Thyroid gland (tissue), 4 donors: Measurements from ENCODE around the gene ABCC3.

ENCODE experiments used
- POLR2A ChIP-seq, 2 donors: fragments of 450-650 bp; IDR thresholded peaks; one replicate each; pipeline ENCODE4 v1.6.1; 2017; ENCODE audit warnings: antibody characterized with exemption in 2 of 2, mild to moderate bottlenecking in 2 of 2, moderate library complexity in 1 of 2
- TF ChIP-seq, protein P1 (sequence below), 6 experiments: fragments of 200-600 bp in 3 of 6; fragments of 450-650 bp in 3 of 6; sonication (generic) in 3 of 6; IDR thresholded peaks; one replicate each; pipeline ENCODE4 v1.5.1; 2016 to 2019; ENCODE audit warnings: antibody characterized with exemption in 6 of 6, mild to moderate bottlenecking in 2 of 6, inconsistent platforms in 1 of 6, moderate library complexity in 1 of 6

DNA sequence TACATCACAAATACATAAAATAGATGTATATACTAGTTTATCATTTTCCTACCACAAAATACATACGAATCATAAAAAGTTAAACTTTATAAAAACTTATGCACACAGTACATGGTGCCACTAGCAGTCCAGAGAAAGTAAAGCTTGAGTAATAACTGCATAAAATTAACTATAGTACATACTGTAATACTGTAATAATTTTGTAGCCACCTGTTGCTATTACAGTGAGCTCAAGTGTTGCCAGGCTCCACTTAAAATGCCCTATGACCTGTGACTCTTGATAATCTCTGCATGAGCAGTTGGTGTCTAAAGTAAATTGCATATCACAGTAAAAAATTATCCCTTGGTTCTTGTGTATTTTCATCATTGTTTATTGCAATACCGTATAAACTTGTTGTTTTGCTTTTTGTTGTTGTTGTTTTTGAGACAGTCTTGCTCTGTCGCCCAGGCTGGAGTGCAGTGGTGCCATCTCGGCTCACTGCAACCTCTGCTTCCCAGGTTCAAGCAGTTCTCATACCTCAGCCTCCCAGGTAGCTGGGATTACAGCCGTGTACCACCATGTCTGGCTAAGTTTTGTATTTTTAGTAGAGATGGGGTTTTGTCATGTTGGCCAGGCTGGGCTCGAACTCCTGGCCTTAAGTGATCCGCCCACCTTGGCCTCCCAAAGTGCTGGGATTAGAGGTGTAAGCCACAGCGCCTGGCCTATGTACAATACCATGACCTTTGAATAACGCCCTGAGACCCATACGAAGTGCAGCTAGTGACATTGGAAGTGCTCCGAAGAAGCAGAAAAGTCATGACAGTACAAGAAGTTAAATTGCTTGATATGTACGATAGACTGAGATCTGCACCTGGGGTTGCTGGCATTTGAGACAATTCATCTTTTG, 91.3 kb downstream of the ABCC3 start:
- TF ChIP-seq, protein P1, sequence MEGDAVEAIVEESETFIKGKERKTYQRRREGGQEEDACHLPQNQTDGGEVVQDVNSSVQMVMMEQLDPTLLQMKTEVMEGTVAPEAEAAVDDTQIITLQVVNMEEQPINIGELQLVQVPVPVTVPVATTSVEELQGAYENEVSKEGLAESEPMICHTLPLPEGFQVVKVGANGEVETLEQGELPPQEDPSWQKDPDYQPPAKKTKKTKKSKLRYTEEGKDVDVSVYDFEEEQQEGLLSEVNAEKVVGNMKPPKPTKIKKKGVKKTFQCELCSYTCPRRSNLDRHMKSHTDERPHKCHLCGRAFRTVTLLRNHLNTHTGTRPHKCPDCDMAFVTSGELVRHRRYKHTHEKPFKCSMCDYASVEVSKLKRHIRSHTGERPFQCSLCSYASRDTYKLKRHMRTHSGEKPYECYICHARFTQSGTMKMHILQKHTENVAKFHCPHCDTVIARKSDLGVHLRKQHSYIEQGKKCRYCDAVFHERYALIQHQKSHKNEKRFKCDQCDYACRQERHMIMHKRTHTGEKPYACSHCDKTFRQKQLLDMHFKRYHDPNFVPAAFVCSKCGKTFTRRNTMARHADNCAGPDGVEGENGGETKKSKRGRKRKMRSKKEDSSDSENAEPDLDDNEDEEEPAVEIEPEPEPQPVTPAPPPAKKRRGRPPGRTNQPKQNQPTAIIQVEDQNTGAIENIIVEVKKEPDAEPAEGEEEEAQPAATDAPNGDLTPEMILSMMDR (IDR thresholded peaks at IDR 0.05), result no peak
- TF ChIP-seq POLR2A (IDR thresholded peaks at IDR 0.05), result no peak
